Measurements from ENCODE around the gene KLHL2.
"Not testable (repeated sequence)": the region's sequence is repeated elsewhere in the genome, so short reads cannot be mapped to it uniquely, and the experiment has no call there.

Gene KLHL2

GRCh38 chr4:165207431-165208220, at the start of gene KLHL2:
Gene KLHL2, plus strand, starts transcription at chr4:165207561. Its CDS starts 316 bp downstream, at chr4:165207877.
- in situ Hi-C loops (cut with MboI; ENCODE audit: low sequenced_read_pairs) = no loop called here

- in situ Hi-C loops (cut with MboI; ENCODE audit: low sequenced_read_pairs) = no loop called here
Observed at GRCh38 chr4:165158762-165159161, 48.6 kb upstream of the KLHL2 start.

GRCh38 chr4:165164257-165164656, 43.1 kb upstream of the KLHL2 start:
- in situ Hi-C loops (cut with MboI; ENCODE audit: low sequenced_read_pairs) = no loop called here

GRCh38 chr4:165166872-165167271, 40.5 kb upstream of the KLHL2 start:
- in situ Hi-C loops (cut with MboI; ENCODE audit: low sequenced_read_pairs) = not testable (repeated sequence)

- in situ Hi-C loops (cut with MboI; ENCODE audit: low sequenced_read_pairs) = no loop called here
Observed at GRCh38 chr4:165167650-165168049, 39.7 kb upstream of the KLHL2 start.

- in situ Hi-C loops (cut with MboI; ENCODE audit: low sequenced_read_pairs) = no loop called here
Observed at GRCh38 chr4:165170819-165171218, 36.5 kb upstream of the KLHL2 start.

GRCh38 chr4:165175470-165175869, 31.9 kb upstream of the KLHL2 start:
- in situ Hi-C loops (cut with MboI; ENCODE audit: low sequenced_read_pairs) = not testable (repeated sequence)

- in situ Hi-C loops (cut with MboI; ENCODE audit: low sequenced_read_pairs) = no loop called here
Observed at GRCh38 chr4:165175879-165176278, 31.5 kb upstream of the KLHL2 start.

- in situ Hi-C loops (cut with MboI; ENCODE audit: low sequenced_read_pairs) = no loop called here
Observed at GRCh38 chr4:165177725-165178666, 29.4 kb upstream of the KLHL2 start.

- in situ Hi-C loops (cut with MboI; ENCODE audit: low sequenced_read_pairs) = no loop called here
Observed at GRCh38 chr4:165184220-165184619, 23.1 kb upstream of the KLHL2 start.

- in situ Hi-C loops (cut with MboI; ENCODE audit: low sequenced_read_pairs) = not testable (repeated sequence)
Observed at GRCh38 chr4:165184998-165185397, 22.4 kb upstream of the KLHL2 start.

GRCh38 chr4:165185448-165185847, 21.9 kb upstream of the KLHL2 start:
- in situ Hi-C loops (cut with MboI; ENCODE audit: low sequenced_read_pairs) = no loop called here

- in situ Hi-C loops (cut with MboI; ENCODE audit: low sequenced_read_pairs) = no loop called here
Observed at GRCh38 chr4:165190591-165191347, 16.6 kb upstream of the KLHL2 start.

- in situ Hi-C loops (cut with MboI; ENCODE audit: low sequenced_read_pairs) = no loop called here
Observed at GRCh38 chr4:165191348-165191656, 16.1 kb upstream of the KLHL2 start.

GRCh38 chr4:165191814-165192499, 15.4 kb upstream of the KLHL2 start:
- in situ Hi-C loops (cut with MboI; ENCODE audit: low sequenced_read_pairs) = no loop called here

GRCh38 chr4:165192500-165192898, 14.9 kb upstream of the KLHL2 start:
- in situ Hi-C loops (cut with MboI; ENCODE audit: low sequenced_read_pairs) = no loop called here

GRCh38 chr4:165192956-165193355, 14.4 kb upstream of the KLHL2 start:
- in situ Hi-C loops (cut with MboI; ENCODE audit: low sequenced_read_pairs) = no loop called here

- in situ Hi-C loops (cut with MboI; ENCODE audit: low sequenced_read_pairs) = no loop called here
Observed at GRCh38 chr4:165194368-165194767, 13.0 kb upstream of the KLHL2 start.

- in situ Hi-C loops (cut with MboI; ENCODE audit: low sequenced_read_pairs) = no loop called here
Observed at GRCh38 chr4:165198329-165198728, 9.0 kb upstream of the KLHL2 start.

GRCh38 chr4:165199286-165199685, 8.1 kb upstream of the KLHL2 start:
- in situ Hi-C loops (cut with MboI; ENCODE audit: low sequenced_read_pairs) = no loop called here

- in situ Hi-C loops (cut with MboI; ENCODE audit: low sequenced_read_pairs) = no loop called here
Observed at GRCh38 chr4:165199722-165200121, 7.6 kb upstream of the KLHL2 start.

Measured in HL-60/S4 treated with retinoic acid at 250 ng/mL for 4 days and 3 days (cell line).